Measurements from ENCODE around the gene TBX18.

DNA sequence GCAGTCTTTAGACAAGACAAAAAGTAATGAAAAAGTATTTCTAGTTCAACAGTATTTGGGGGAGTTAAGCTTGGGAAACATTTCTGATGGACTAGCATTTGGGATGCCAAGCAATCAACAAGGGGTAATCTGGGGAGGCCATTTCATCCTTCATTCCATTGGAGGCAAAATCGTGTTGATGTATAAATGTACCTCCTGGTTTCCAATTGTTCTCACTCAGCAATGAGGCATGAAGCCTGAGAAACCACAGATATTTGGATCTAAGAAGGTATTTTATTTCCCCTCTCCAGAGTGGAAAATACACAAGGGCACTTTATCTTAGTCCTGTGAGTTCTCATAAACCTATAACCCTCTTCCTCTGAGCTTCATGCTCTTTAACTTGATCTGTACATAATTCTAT is 68.2 kb downstream of the TBX18 start:
- TF ChIP-seq REST (IDR thresholded peaks at IDR 0.05; ENCODE audit: low read depth) (no peak), EP300 (IDR thresholded peaks at IDR 0.05; ENCODE audit: borderline replicate concordance) (no peak), CEBPB (IDR thresholded peaks at IDR 0.05) (no peak)
